Heart left ventricle (tissue), 13 donors: Measurements from ENCODE around the gene ABCC4.

Source experiments
- CTCF ChIP-seq, 12 donors: fragments of 200-600 bp; sonication (generic) in 4 of 12; IDR thresholded peaks; one replicate each; pipeline versions ENCODE4 v1.5.0 to v1.8.0; 2018 to 2022; ENCODE audit warnings: antibody characterized with exemption in 12 of 12, mild to moderate bottlenecking in 5 of 12
- POLR2A ChIP-seq, 2 donors: fragments of 450-650 bp; IDR thresholded peaks; one replicate each; pipeline ENCODE4 v1.6.1; 2017; ENCODE audit warnings: antibody characterized with exemption in 2 of 2, mild to moderate bottlenecking in 2 of 2, moderate library complexity in 2 of 2
- donor health status: ischemic (EF 13 %, LVEDD 7.1; RV severe dilation, severe dysfunction).
- donor health status: DM: no; HTN: yes; CAD: no.
- donor health status: DM: no; HTN: no; CAD: no.
- donor health status: ischemic (EF 25% LVEDD 6.9; RV normal size, moderate dysfunction).
- donor health status: ischemic (EF 25% LVEDD 5.7; RV mildly dilated, moderate dysfunction).
- donor health status: ischemic (EF 35%, LVEDD 5.7; RV mildly dilated, moderate dysfunction).
- donor health status: nonischemic (EF 11% LVEDD 7.7; RV severe dilation, severe dysfunction).
- donor health status: DM: yes; HTN: yes; CAD: no.
- donor health status: PGD.
- donor health status: ischemic (EF 29% LVEDD 5.4; RV normal size, mild dysfunction).
- donor health status: nonischemic (EF 23%, LVEDD 6.1; RV moderate dilation, normal function).

- no peak for TF ChIP-seq CTCF (IDR thresholded peaks at IDR 0.05)
- no peak for TF ChIP-seq POLR2A (IDR thresholded peaks at IDR 0.05)
Measured at GRCh38 chr13:95241321-95241720, 59.9 kb downstream of the ABCC4 start.
